Aorta (tissue), 5 donors: Measurements from ENCODE around the gene VPS18. TPM values are rescaled to one million over a fixed set of nuclear protein-coding genes. Genes with fewer than 3 reads are reported as not detected.

ENCODE experiments used
- ATAC-seq: fragments of 200-7000 bp; cut with Tn5 transposase; one replicate; pipeline ENCODE4 v1.9.1; 2022; ENCODE audit warnings: moderate library complexity; ENCODE audit not compliant: low FRiP score
- DNase-seq, 2 donors: peaks; one replicate each; pipeline ENCODE4 v3.0.0-alpha.2; 2020
- H3K27ac ChIP-seq, 2 donors: one replicate each; pipeline ENCODE4 v1.5.1; 2013; ENCODE audit warnings: low read length in 2 of 2, mild to moderate bottlenecking in 2 of 2, moderate library complexity in 2 of 2, control low read depth in 1 of 2, inconsistent platforms in 1 of 2, low read depth in 1 of 2
- H3K27me3 ChIP-seq, 2 donors: one replicate each; pipeline ENCODE4 v1.6.1; 2013; ENCODE audit warnings: control low read depth in 1 of 2, low read length in 1 of 2, mild to moderate bottlenecking in 1 of 2, moderate library complexity in 1 of 2; ENCODE audit not compliant: insufficient read depth in 2 of 2, control insufficient read depth in 1 of 2
- H3K36me3 ChIP-seq, 2 donors: one replicate each; pipeline ENCODE4 v1.6.1; 2013; ENCODE audit warnings: control low read depth in 1 of 2, low read length in 1 of 2, mild to moderate bottlenecking in 1 of 2; ENCODE audit not compliant: insufficient read depth in 2 of 2, control insufficient read depth in 1 of 2
- H3K4me1 ChIP-seq, 2 donors: one replicate each; pipeline ENCODE4 v1.6.1; 2013; ENCODE audit warnings: low read length in 2 of 2, control low read depth in 1 of 2, mild to moderate bottlenecking in 1 of 2, moderate library complexity in 1 of 2; ENCODE audit not compliant: insufficient read depth in 2 of 2, control insufficient read depth in 1 of 2
- H3K4me3 ChIP-seq, 2 donors: one replicate each; pipeline ENCODE4 v1.5.1; 2013; ENCODE audit warnings: low read length in 2 of 2, control low read depth in 1 of 2, mild to moderate bottlenecking in 1 of 2
- H3K9me3 ChIP-seq: one replicate; pipeline ENCODE4 v1.6.1; 2013; ENCODE audit warnings: mild to moderate bottlenecking, low read length; ENCODE audit not compliant: control insufficient read depth
- WGBS, 2 donors: extraction: QIAGEN DNeasy Blood & Tissue Kit; methylation state at CpG; one replicate each; pipeline ENCODE4 v1.1.7; 2013; 5-methylcytosine and 5-hydroxymethylcytosine counted together
- intact Hi-C, 2 donors: fragments of 100-400 bp; cut with DNase I; formaldehyde crosslinking; loops; one replicate each; pipeline versions ENCODE4 v1.14.2 to v1.15.0; 2022
- polyA plus RNA-seq, 2 donors: library from polyadenylated mRNA; stranded (reverse); fragments of 200-250 nt; gene quantifications; one replicate each; pipeline ENCODE4 v1.2.3, GENCODE V29; 2013
- total RNA-seq, 2 donors: library from RNA; stranded (reverse); fragmentation: NEBNext Ultra II Directional; extraction: Animal tissue kit (Norgen Biotek cat#: 25700); gene quantifications; one replicate each; pipeline ENCODE4 v1.2.1, GENCODE V29; 2021
- donor health status: healthy with polysubstance abuse.
- donor health status: Bipolar disorder and iron deficiency.
- donor health status: DM: no; HTN: no; CAD: no.
- donor health status: DM: no; HTN: no; CAD: no.
- donor health status: DM: yes; HTN: yes; CAD: no.

The VPS18 gene
- total and polyA plus RNA-seq, 4 donors: 5.5 to 22.5 (median 14.4) TPM

- Histone ChIP-seq H3K9me3 (no peaks in the 10 kb centered on the region), H3K4me3 (peak overlapping the region in 1 of 2 donors; percentile 1), H3K27me3 (no peaks in the 10 kb centered on the region), H3K4me1 (no peaks in the 10 kb centered on the region), H3K36me3 (no peaks in the 10 kb centered on the region), H3K27ac (no peak overlapping the region)
- peak; percentile 73 to 90 for DNase-seq
- intact Hi-C loops: no loop called here
- ATAC-seq: peak; percentile 49
- WGBS, 2 donors: 0 to 1% methylated on average over 55 to 56 of the region's 56 CpGs
Observed at GRCh38 chr15:40929660-40930429, 35.6 kb downstream of the VPS18 start.

- Histone ChIP-seq H3K4me1 (no peaks in the 10 kb centered on the region), H3K9me3 (no peaks in the 10 kb centered on the region), H3K4me3 (peak overlapping the region in 1 of 2 donors; percentile 1), H3K27ac (no peak overlapping the region), H3K36me3 (no peaks in the 10 kb centered on the region), H3K27me3 (no peaks in the 10 kb centered on the region)
- intact Hi-C loops: no loop called here
- WGBS, 2 donors: 0 to 1% methylated on average over 46 of the region's 46 CpGs
- peak in 1 of 2 donors; percentile 85 for DNase-seq
- peak; percentile 21 for ATAC-seq
Observed at GRCh38 chr15:40930430-40931299, 36.4 kb downstream of the VPS18 start.

DNA sequence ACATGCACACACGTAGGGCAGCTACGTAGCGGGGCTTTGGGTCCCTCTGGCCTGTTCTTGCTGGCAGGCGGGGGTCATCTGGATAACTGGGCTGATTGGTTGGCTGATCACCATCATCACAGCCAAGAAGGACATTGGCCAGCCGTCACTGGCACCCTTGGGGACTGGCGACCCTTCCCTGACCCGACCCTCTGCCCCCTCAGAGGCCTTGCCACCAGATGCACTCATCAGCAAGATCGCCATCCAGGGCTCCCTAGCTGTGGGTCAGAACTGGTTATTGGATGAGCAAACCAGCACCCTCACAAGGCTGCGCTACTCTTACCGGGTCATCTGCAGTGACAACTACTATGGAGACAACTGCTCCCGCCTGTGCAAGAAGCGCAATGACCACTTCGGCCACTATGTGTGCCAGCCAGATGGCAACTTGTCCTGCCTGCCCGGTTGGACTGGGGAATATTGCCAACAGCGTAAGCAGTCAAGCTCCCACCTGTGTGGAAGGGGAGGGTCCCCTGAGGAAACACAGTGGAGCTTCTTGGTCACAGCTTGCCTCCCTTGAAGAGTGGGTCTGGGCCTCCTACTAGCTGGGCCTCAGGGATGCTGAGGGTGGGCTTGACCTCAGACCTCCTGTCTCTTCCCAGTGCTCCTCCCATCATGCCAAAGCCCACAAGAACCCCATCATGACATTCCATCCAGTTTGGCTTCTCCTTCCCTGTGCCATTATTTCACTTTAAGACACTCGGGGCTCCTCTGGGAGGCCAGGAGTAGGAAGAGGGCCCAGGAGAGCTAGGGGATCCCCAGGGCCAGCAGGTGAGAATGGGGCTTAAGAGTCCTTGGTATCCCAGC, 37.3 kb downstream of the VPS18 start:
- Histone ChIP-seq H3K4me3 (no peak overlapping the region), H3K36me3 (no peaks in the 10 kb centered on the region), H3K4me1 (no peaks in the 10 kb centered on the region), H3K27me3 (no peaks in the 10 kb centered on the region), H3K9me3 (no peaks in the 10 kb centered on the region), H3K27ac (no peak overlapping the region)
- intact Hi-C loops: no loop called here
- ATAC-seq (no peak), DNase-seq (no peak)
- WGBS, 2 donors: 82 to 86% methylated on average over 16 of the region's 16 CpGs

DNA sequence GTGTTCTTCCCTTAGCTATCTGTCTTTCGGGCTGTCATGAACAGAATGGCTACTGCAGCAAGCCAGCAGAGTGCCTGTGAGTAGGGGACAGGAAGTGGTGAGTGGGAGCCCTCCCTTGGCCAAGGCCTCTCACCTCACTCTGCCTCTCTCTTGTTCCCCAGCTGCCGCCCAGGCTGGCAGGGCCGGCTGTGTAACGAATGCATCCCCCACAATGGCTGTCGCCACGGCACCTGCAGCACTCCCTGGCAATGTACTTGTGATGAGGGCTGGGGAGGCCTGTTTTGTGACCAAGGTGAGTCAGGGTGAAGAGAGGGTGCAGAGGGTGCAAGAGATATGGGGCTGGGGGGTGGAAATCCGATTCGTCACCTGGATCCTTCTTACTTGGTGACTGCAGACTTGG, 37.9 kb downstream of the VPS18 start:
- Histone ChIP-seq H3K4me3 (no peak overlapping the region), H3K27ac (no peak overlapping the region), H3K4me1 (no peaks in the 10 kb centered on the region), H3K9me3 (no peaks in the 10 kb centered on the region), H3K36me3 (no peaks in the 10 kb centered on the region), H3K27me3 (no peaks in the 10 kb centered on the region)
- DNase-seq (no peak), ATAC-seq (no peak)
- intact Hi-C loops: no loop called here
- WGBS, 2 donors: 89 to 92% methylated on average over 8 of the region's 8 CpGs

- 84 to 85% methylated on average over 11 of the region's 11 CpGs for WGBS, 2 donors
- Histone ChIP-seq H3K4me1 (no peaks in the 10 kb centered on the region), H3K9me3 (no peaks in the 10 kb centered on the region), H3K4me3 (no peak overlapping the region), H3K27me3 (no peaks in the 10 kb centered on the region), H3K36me3 (no peaks in the 10 kb centered on the region), H3K27ac (no peak overlapping the region)
- DNase-seq: no peak
- ATAC-seq: no peak
- intact Hi-C loops: no loop called here
Observed at GRCh38 chr15:40932649-40933516, 38.6 kb downstream of the VPS18 start.

DNA sequence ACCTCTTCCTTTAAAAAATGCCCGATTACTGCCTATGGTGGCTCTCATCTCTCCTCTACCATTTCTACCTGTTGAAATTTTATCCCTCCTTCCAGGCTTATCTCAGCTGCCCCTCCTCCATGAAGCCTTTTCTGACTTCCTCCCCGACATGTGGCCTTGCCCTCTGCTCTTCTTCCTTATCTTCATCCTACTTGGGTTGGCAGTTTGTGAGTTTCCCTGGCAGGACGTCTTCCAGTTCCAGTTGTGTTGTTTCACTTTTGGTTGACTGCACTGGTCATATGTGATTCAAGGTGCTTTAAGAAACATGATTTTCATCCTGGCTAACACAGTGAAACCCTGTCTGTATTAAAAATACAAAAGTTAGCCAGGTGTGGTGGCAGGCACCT, 39.3 kb downstream of the VPS18 start:
- no peaks in the 10 kb centered on the region for H3K27me3 ChIP-seq
- H3K36me3 ChIP-seq: no peaks in the 10 kb centered on the region
- H3K27ac ChIP-seq: no peak overlapping the region
- H3K4me3 ChIP-seq: no peak overlapping the region
- 83 to 84% methylated on average over 3 of the region's 3 CpGs for WGBS, 2 donors
- no peaks in the 10 kb centered on the region for H3K9me3 ChIP-seq
- ATAC-seq: no peak
- intact Hi-C loops: no loop called here
- no peak for DNase-seq
- no peaks in the 10 kb centered on the region for H3K4me1 ChIP-seq

- DNase-seq: no peak
- Histone ChIP-seq H3K27ac (no peak overlapping the region), H3K4me3 (no peak overlapping the region), H3K36me3 (no peaks in the 10 kb centered on the region), H3K9me3 (no peaks in the 10 kb centered on the region), H3K27me3 (no peaks in the 10 kb centered on the region), H3K4me1 (no peaks in the 10 kb centered on the region)
- intact Hi-C loops: no loop called here
- 95% methylated on average over 6 of the region's 6 CpGs for WGBS, 2 donors
- ATAC-seq: no peak
Observed at GRCh38 chr15:40934457-40934856, 40.2 kb downstream of the VPS18 start.

- H3K27me3 ChIP-seq: no peaks in the 10 kb centered on the region
- intact Hi-C loops: no loop called here
Observed at GRCh38 chr15:40936234-40936708, 42.0 kb downstream of the VPS18 start.

More at GRCh38 chr15:40936234-40936708, 42.0 kb downstream of the VPS18 start:
- Histone ChIP-seq H3K4me3 (no peak overlapping the region), H3K9me3 (no peaks in the 10 kb centered on the region), H3K4me1 (no peaks in the 10 kb centered on the region), H3K36me3 (no peaks in the 10 kb centered on the region), H3K27ac (no peak overlapping the region)
- ATAC-seq (no peak), DNase-seq (no peak)
- WGBS, 2 donors: 92 to 93% methylated on average over 31 of the region's 31 CpGs
